PFSK-1 (cell line): ENCODE data around the gene CXorf38.

Experiments
- FOXP2 ChIP-seq: optimal IDR thresholded peaks from 2 replicates; pipeline ENCODE3; 2011; ENCODE audit warnings: borderline replicate concordance, control low read depth, inconsistent platforms; ENCODE audit not compliant: insufficient read depth; ENCODE audit errors: extremely low read length, extremely low read depth
- POLR2AphosphoS5 ChIP-seq: IDR thresholded peaks from 2 replicates; pipeline ENCODE4 v1.6.1; 2012; ENCODE audit warnings: low read depth, mild to moderate bottlenecking, control low read depth, low read length, moderate library complexity
- SIN3A ChIP-seq: IDR thresholded peaks from 2 replicates; pipeline ENCODE4 v1.6.1; 2012; ENCODE audit warnings: mild to moderate bottlenecking, low read length, moderate library complexity, borderline replicate concordance; ENCODE audit not compliant: insufficient read depth
- TAF1 ChIP-seq: IDR thresholded peaks from 2 replicates; pipeline ENCODE4 v1.6.1; 2012; ENCODE audit warnings: low read length, control low read depth, borderline replicate concordance; ENCODE audit not compliant: insufficient read depth
- TF ChIP-seq, protein P1 (sequence below), 2 experiments: IDR thresholded peaks; 2 replicates each; pipeline versions ENCODE4 v1.6.1 to v1.8.0; 2011 to 2012; ENCODE audit warnings: low read depth in 2 of 2, low read length in 2 of 2, control low read depth in 1 of 2, inconsistent platforms in 1 of 2, mild to moderate bottlenecking in 1 of 2, moderate library complexity in 1 of 2; ENCODE audit not compliant: insufficient read depth in 1 of 2

DNA sequence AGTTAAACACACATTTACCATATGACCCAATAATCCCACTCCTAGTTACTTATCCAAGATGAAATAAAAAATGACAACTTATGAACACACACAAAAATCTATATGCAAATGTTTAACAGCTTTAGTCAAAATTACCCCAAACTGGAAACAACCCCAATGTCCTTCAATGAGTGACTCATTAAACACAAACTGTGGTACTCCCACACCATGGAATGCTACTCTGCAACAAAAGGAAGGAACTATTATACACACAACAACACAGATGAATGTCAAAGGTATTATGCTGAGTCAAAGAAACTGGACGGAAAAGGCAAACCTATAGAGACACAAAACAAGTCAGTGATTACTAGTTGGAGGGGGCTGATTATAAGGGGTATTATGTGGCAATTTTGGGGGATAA lies 47.4 kb upstream of the CXorf38 start:
- TF ChIP-seq POLR2AphosphoS5 (no peak), TAF1 (no peak), FOXP2 (no peak), SIN3A (no peak)
- TF ChIP-seq, protein P1, sequence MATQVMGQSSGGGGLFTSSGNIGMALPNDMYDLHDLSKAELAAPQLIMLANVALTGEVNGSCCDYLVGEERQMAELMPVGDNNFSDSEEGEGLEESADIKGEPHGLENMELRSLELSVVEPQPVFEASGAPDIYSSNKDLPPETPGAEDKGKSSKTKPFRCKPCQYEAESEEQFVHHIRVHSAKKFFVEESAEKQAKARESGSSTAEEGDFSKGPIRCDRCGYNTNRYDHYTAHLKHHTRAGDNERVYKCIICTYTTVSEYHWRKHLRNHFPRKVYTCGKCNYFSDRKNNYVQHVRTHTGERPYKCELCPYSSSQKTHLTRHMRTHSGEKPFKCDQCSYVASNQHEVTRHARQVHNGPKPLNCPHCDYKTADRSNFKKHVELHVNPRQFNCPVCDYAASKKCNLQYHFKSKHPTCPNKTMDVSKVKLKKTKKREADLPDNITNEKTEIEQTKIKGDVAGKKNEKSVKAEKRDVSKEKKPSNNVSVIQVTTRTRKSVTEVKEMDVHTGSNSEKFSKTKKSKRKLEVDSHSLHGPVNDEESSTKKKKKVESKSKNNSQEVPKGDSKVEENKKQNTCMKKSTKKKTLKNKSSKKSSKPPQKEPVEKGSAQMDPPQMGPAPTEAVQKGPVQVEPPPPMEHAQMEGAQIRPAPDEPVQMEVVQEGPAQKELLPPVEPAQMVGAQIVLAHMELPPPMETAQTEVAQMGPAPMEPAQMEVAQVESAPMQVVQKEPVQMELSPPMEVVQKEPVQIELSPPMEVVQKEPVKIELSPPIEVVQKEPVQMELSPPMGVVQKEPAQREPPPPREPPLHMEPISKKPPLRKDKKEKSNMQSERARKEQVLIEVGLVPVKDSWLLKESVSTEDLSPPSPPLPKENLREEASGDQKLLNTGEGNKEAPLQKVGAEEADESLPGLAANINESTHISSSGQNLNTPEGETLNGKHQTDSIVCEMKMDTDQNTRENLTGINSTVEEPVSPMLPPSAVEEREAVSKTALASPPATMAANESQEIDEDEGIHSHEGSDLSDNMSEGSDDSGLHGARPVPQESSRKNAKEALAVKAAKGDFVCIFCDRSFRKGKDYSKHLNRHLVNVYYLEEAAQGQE (IDR thresholded peaks at IDR 0.05; ENCODE audit: insufficient read depth in 1 of 2, low read depth in 2 of 2, low read length in 2 of 2): no peak
